HG02642 (cell line): Measurements from ENCODE around the gene POU2F1.

Experiments used
- ATAC-seq: cut with Tn5 transposase; IDR thresholded peaks from one replicate; pipeline ENCODE4 v1.9.1; 2021; ENCODE audit warnings: mild to moderate bottlenecking; ENCODE audit not compliant: unreplicated experiment, poor library complexity

POU2F1 gene

DNA sequence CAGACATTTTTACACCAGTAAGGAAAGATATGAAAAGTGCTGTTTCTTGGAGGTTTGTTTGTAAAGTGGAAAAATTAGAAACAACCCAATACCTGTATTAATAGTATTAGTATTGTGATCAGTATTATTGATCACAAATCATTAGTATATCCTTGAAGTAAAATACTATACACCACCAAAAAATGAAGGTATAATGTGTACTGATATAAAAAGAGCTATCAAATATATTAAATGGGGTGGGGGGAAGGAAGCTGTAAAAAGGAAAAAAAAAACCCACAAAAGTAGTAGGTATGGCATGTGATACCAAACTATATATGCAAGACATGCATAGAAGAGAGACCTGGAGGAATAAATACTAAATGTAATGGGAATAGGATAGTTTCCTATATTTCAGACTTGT is 46.3 kb downstream of the POU2F1 start:
- no peak for ATAC-seq

GRCh38 chr1:167268347-167268787 is 47.7 kb downstream of the POU2F1 start:
- no peak for ATAC-seq

- ATAC-seq: no peak
Observed at GRCh38 chr1:167270349-167271092, 49.8 kb downstream of the POU2F1 start.

DNA sequence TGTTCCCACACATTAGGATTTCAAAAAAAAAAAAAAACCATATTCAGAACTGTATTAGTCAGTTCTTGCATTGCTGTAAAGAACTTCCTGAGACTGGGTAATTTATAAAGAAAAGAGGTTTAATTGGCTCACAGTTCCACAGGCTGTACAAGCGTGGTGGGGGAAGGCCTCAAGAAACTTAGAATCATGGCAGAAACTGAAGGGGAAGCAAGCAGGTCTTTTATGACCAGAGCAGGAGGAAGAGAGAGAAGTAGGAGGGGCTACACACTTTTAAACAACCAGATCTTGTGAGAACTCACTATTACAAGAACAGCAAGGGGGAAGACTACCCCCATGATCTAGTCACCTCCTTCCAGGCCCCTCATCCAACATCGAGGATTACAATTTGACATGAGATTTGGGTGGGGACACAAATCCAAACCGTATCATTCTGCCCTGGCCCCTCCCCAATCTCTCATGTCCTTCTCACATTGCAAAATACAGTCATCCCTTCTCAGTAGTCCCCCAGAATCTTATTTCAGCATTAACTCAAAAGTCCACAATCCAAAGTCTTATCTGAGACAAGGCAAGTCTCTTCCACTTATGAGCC is 51.8 kb downstream of the POU2F1 start:
- ATAC-seq: no peak

- ATAC-seq: no peak
Observed at GRCh38 chr1:167273027-167273800, 52.5 kb downstream of the POU2F1 start.

DNA sequence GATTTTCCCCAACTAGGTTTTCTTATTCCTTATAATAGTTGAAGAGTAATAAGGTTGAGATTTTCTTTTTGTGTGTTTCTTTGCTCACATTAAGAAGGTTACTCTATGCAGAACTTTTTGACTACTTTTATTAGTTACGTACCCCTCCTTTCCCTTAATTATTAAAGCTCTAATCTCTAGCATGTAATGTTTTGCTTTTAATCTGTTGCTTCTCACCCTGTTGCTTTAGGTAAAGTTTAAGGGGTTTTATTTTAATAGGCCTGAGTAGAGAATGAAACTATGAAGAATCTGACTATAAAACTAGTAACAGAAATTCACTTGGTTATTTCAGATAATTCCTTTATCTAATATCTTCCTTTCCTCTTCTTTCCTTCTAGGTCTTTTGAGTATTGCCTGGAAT is 53.4 kb downstream of the POU2F1 start:
- no peak for ATAC-seq

GRCh38 chr1:167276969-167277368 is 56.3 kb downstream of the POU2F1 start:
- ATAC-seq: peak; percentile 75

DNA sequence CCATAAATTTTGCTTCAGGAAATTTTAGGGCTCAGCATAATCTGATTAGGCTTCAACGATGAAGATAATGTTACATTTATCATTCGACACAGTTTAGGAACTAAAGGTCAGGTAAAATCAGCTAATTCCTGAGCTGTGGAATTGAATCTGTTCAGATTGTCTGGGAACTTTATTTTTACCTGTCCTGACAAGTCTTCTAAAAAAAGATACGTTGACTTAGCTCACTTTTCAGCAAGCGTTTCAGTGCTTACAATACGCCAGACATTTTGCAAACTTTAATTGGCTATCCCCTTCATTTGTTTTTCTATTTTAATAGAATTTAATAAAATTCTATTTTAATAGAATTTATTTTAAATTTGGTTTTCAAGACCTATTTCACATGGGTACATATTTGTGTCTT is 57.8 kb downstream of the POU2F1 start:
- no peak for ATAC-seq

- no peak for ATAC-seq
Observed at GRCh38 chr1:167280912-167281311, 60.2 kb downstream of the POU2F1 start.

DNA sequence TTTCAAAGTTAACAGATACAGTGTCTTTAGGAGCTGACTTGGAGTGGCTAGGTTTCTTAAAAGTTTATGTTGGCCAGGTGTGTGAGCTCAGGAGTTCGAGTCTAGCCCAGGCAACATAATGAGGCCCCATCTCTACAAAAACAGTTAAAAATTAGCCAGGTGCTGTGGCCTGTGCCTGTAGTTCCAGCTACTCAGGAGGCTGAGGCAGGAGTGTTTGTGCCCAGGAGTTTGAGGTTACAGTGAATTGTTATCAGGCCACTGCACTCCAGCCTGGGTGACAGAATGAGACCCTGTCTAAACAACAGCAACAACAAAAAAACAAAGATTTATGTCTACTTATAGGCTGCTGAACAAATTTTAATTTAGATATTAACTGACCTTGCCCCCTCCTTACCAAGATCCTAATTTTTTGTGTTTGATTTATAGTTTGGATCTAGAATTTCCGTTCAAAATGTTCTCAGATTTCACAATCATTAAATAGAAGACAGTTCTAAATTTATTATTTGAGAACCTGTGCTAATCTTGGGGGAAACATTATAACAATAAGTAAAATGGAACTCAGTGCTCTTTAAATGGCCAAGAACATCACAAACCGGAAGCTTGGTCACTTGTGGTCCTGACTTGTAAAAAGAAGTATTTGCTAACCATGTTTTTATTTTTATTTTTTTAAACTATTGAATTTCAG is 67.8 kb downstream of the POU2F1 start:
- no peak for ATAC-seq

GRCh38 chr1:167289075-167289442 is 68.4 kb downstream of the POU2F1 start:
- ATAC-seq: no peak

DNA sequence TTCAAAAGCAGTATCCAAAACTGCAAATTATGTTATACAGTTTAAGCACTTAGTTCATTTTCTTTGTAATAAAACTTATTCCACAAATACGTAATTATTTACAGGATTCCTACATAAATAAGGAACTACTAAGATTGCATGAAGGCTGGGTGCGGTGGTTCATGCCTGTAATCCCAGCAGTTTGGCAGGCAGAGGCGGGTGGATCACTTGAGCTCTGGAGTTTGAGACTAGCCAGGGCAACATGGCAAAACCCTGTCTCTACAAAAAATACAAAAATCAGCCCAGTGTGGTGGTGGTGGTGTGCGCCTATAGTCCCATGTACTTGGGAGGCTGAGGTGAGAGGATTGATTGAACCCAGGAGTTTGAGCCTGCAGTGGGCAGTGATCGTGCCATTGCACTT is 69.3 kb downstream of the POU2F1 start:
- ATAC-seq: no peak

DNA sequence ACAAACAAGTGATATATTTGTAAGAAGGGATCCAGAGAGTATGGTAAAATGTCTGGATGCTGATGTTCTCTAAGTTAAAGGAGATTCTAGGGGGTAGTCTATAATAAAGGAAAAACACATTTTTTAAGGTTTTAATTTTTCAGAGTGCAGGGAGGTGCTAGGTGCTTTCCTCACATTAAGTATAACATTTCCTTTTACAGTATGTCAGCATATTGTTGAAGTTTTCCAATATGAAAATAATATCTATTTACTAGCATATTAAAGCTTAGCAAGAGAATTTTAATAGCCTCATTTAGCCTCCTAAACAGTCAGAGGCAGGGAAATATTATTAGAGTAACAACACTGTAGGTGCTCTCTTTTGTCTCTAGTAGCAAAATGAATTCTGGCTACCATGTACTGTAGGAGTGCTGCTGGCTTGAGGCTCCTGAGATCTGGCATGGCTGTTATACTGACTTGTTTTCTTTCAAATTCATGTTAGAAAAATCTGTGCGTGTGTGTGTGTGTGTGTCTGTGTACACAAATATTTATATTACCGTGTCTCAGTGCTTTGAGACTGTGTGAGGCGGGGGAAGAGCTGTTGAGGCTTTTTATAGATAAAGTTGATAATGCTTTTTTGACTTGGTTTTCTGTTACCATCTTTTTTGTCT is 71.0 kb downstream of the POU2F1 start:
- ATAC-seq: no peak

GRCh38 chr1:167292216-167292615 is 71.5 kb downstream of the POU2F1 start:
- ATAC-seq: no peak

GRCh38 chr1:167293057-167293456 is 72.4 kb downstream of the POU2F1 start:
- ATAC-seq: no peak

- ATAC-seq: no peak
Observed at GRCh38 chr1:167294528-167294927, 73.8 kb downstream of the POU2F1 start.

GRCh38 chr1:167297222-167298214 is 76.8 kb downstream of the POU2F1 start:
- ATAC-seq: no peak

DNA sequence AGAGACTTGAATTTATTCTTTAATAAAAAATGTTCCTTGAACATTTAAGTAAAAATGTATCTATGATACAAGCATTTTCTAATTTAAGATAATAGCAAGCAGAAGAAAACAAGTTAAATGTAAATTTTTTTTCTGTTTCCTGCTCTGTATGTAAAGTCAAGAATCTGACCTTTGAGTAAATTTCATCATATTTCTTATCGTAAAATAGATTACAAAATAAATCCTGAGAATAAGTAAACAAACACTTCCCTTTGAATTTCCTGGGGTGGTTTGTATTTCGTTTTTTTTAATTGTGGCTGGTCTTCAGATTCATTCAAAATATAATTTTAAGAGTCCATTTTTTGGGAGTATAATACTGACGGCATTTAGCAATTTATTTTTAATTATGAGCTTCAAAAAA is 77.6 kb downstream of the POU2F1 start:
- ATAC-seq: no peak

DNA sequence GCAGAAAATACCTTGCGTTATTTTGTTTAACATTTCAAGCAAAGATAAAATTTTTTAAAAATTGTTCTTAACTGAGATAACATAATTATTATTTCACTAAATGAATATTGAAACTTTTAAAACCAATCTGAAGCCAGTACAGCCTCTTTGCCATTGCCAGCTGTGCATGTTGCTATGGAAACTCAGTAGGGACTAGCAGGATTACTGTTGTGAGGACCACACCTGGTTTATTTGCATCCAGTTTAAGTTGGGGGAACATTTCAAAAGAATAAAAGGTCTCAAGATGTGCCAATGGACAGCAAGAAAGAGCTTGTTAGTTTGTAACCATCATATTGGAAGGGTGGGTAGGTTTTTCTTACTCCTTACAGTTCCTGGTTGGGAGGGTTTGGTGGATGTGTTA is 80.7 kb downstream of the POU2F1 start:
- no peak for ATAC-seq
